IMR-90 (cell line): ENCODE data around the gene ZFYVE28.

Source experiments
- CEBPB ChIP-seq: IDR thresholded peaks from 2 replicates; pipeline ENCODE4 v1.6.1; 2012; ENCODE audit warnings: low read depth, low read length, improper control_type of control experiment
- CTCF ChIP-seq: conservative IDR thresholded peaks from 2 replicates; pipeline ENCODE4 v1.5.1; 2012; ENCODE audit warnings: mild to moderate bottlenecking, low read depth, low read length, improper control_type of control experiment
- FOS ChIP-seq: fragments of 150-350 bp; IDR thresholded peaks from 2 replicates; pipeline ENCODE4 v1.6.1; 2016; ENCODE audit warnings: low read depth, low read length
- MXI1 ChIP-seq: IDR thresholded peaks from 2 replicates; pipeline ENCODE4 v1.6.1; 2012; ENCODE audit warnings: low read depth, mild to moderate bottlenecking, low read length, moderate library complexity, borderline replicate concordance
- POLR2A ChIP-seq: IDR thresholded peaks from 2 replicates; pipeline ENCODE4 v1.6.1; 2012; ENCODE audit warnings: mild to moderate bottlenecking, low read depth, low read length

GRCh38 chr4:2361366-2362265, 56.8 kb downstream of the ZFYVE28 start:
- TF ChIP-seq CTCF: no peak
- no peak for TF ChIP-seq FOS
- no peak for TF ChIP-seq CEBPB
- no peak for TF ChIP-seq POLR2A
- TF ChIP-seq MXI1: no peak
